SIG-M5 treated with dmso at 0.1 percent for 504 hours (cell line): ENCODE results near the gene CDK8.

ENCODE experiments used
- DNase-seq: peaks from one replicate; lab custom pipeline; 2025; ENCODE audit not compliant: unreplicated experiment; lab: John Stamatoyannopoulos, UW

Gene CDK8

DNA sequence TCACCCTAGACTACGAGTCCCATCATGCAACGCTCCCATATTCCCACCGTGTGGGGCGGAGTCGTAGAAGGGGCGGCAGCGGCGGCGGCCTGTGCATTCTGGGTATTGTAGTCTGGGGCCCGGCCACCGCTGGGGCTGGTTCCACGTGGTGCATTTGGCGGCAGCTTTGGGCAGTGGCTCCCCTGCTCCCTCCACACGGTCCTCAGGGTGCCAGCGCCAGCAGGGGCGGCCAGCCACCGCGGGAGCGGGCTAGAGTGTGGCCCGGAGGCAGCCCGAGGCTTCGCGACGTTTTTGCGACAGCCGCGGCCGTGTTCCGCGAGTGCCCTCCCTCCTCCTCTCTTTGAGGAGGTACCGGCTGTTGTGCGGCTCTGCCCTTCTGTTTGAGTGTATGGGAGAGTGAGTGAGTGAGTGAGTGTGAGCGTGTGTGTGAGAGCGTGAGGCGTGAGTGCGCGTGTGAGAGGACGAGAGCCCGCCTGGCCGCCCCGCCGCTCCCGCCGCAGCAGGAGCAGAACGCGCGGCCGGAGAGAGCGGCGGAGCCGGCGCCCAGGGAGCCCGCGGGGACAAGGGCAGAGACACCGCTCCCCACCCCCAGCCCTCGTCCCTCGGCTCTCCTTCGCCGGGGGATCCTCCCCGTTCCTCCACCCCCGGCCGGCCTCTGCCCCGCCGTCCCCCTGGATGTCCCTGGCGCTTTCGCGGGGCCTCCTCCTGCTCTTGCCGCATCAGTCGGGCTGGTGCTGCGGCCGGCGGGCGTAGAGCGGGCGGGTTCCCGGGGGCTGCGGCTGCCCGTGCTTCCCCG is at the start of gene CDK8:
Gene CDK8, plus strand, starts transcription at position 343 of the 796 bp plus-strand sequence. CDS start 513 bp downstream, outside the sequence.
- peak; percentile 94 for DNase-seq

DNA sequence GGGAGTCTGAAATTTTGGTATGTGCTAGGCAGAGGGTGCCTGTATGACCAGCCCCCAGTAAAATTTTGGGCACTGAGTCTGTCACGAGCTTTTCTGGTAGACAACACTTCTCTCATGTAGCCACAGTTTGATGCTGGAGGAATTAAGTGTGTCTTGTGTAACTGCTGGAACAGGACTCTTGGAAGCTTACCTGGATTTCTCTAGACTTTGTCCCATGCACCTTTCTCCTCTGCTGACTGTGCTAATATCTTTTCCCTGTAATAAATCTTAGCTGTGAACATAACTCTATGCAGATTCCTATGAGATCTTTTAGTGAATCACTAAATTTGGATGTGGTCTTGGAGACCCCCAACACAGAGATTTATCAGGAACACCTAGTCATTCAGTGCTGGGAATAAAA is 45.6 kb upstream of the CDK8 start:
- no peak for DNase-seq

DNA sequence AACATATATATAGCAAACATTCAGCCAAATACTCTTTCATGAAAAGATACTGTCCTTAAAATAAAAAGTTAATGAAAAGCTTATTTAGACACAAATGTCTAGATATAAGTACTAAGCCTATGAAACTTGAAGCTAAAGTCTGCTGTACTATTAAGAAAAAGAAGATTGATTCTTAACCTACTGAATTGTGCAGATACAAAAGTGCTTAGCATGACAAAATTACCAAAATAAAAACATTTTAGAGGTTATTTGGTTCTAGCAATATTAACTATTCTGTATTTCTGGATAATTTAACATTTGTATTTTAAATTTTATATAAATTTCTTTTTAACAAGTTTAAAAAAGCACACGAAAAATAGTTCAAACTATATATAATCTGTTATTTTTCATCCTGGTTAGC is 40.6 kb upstream of the CDK8 start:
- DNase-seq, result no peak

DNA sequence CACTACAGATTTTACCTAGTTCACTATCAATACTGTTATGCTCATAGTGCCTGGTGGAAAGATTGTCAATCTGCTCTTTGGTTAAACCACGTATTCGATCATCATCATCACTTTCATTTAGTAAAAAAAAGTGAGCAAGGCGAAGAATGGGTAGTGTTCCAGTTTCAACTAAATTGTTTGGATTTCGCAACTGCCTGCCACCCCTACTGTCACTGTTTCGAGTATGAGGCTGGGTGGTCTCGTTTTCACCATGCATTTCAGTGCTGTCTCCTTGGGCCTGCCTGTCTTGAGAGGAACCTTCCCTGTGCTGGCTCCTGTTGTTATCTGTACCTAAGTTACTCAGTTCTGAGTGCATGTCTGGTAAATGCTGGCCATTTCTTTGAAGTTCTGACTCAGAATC is 39.9 kb upstream of the CDK8 start:
- DNase-seq, result no peak

DNA sequence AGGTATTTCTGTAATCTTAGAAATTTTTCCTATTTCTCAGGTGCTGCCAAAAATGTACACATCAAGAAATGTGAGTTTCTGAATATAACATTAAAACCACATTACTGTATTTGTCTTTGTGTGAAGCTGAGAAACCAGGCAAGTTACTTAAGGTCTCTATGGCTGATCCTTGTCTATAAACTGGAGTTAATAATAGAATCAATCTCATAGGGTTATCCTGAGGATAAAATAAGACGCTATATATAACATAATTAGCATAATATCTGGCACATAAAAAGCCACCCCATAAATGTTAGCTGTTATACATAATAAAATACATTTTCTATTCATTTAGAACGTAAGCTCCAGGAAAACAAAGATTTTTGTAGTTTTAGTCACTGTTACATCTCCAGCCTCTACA is 37.9 kb upstream of the CDK8 start:
- no peak for DNase-seq

DNA sequence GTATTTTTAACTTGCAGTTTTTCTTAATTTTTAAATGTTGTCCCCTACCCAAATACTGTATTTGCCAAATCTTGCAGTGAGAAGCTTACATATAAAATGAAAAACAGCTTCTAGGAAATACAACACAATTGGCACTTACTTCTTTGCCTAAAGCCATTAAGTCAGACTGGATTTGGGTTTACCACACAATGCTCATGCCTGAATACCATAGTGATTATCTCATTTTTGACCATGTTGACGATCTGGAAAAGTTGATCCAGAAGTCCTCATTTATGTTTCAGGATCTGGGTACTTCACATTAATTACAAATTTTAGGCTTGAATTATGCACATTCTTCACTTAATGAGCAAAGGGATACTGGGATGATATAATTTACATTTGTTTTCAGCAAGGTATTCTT is 34.2 kb upstream of the CDK8 start:
- no peak for DNase-seq

DNA sequence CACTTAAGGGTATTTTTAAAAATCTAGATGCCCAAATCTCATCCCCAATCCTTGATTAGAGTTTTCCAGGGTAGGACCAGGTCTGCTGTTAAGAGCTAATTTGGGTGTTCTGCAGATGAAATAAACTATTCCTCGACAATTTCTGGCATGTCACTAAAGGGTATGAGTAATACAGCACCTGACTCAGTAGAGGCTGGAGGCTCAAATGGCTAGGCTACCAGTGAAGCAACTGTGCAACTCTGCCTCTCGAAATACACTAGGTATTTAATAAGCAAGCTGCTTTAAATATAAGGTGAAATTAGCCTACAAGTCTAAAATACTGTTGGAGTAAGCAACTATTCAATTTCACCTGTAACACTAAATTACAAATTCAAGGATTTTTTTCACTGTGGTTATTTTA is 33.4 kb upstream of the CDK8 start:
- peak; percentile 13 for DNase-seq

DNA sequence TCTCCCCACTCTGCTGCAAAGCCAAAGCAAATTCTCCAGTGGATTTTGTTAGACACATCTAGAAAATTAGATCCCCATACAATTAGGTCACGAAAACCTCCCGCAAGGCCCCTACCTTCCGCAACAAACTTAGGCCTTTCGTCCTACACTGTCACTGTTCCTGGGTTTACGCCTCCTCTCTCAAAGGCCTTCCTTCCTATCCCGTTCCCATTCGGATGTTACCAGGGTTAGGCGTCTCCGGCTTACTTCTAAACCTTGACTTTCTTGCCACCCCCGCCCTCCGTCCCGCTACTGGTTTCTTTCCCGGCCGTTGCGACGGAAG is 32.6 kb upstream of the CDK8 start:
- DNase-seq, result peak; percentile 88

DNA sequence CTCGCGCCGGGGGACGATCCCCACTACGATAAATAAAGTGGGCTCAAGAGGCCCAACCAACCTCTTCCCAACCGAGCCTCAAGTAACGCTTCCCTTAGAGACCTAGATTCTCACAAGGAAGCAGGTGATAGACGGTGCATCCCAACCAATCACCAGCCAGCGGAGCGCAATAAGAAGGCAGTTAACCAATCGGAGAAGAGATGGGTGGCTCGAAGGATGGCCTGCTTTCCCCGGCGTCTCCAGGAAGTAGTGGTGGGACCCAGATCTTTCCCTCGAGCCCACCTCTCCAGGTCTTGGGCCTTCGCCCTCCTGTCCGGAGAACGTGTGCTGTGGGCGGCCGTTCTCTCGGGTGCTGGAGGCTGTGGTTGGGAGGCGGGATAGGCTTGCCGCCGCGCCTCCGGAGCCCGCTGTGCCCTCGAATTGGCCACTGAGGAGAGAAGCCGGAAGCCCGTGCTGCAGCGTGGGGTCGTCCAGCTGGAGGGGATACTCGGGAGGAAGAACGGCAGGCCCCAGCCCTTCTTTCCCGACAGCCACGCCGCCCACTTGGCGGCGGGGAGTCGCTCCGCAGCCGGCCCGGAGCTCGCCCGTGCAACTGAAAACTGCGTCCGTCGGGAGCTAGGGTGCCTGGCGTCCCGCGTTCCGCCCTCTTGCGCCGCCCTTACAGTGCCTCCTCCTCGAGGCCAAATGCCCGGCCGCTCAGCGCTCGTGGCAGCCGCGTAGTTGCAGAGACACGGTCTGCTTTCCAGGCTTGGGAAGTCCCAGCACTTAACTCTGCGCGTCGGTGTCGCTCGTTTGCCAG is 32.0 kb upstream of the CDK8 start, which contains the start of gene RNF6:
Gene RNF6, minus strand, starts transcription at position 594 of the 799 bp plus-strand sequence. CDS start 2,665 bp downstream, outside the sequence.
- DNase-seq, result peak; percentile 99

DNA sequence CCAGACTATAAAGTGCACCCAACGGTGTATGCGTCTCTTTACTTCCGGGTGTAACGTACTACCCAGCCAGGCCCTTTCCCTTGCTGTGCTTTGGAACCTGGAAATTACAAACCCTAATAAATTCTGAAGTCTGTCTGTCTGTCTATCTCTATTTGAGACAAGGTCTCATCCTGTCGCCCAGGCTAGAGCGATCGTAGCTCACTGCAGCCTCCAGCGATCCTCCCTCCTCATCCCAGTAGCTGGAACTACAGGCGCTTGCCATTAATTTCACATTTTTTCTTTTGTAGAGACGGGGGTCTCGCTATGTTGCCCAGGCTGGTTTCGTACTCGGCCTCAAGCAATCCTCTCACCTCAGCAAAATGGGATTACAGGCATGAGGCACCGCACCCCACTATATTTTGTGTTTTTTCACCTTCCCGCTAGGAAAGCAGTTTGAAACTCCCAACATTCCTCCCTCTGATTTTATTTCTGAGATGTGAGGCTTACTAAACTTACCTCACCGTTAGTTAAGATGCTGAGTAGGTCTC is 31.3 kb upstream of the CDK8 start:
- DNase-seq, result peak; percentile 79

DNA sequence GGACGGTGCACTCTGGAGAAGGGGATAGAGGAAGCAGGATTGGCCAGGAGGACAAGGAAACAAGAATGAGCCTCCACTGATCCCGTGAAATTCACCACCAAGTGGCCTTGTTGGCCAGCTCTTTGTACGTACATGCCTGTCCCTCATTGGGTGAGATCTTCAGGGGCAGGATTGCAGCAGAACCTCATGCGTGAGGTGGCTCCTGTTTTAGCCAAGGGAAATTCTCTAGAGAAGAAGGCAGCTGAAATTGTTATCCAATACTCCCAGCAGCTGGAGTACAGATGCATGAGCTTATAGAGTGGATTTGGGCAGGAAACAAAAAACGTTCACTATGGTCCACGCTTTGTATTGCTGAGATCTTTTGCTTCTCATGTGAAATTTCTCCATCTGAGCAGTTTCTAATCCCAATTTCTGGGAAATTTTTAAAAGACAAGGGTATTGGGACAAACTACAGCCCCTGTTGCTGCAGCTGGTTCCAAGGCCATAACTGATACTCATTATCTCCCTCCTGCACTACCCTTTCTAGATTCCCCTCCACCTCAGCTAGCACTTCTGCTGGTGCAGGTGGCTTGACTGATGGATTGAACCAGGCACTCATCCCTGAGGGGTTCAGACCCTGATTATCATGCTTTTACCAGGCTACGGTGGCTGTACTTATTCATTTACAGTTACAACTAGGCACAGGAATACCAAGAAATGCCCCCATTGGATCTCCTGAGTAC is 27.9 kb upstream of the CDK8 start:
- no peak for DNase-seq

DNA sequence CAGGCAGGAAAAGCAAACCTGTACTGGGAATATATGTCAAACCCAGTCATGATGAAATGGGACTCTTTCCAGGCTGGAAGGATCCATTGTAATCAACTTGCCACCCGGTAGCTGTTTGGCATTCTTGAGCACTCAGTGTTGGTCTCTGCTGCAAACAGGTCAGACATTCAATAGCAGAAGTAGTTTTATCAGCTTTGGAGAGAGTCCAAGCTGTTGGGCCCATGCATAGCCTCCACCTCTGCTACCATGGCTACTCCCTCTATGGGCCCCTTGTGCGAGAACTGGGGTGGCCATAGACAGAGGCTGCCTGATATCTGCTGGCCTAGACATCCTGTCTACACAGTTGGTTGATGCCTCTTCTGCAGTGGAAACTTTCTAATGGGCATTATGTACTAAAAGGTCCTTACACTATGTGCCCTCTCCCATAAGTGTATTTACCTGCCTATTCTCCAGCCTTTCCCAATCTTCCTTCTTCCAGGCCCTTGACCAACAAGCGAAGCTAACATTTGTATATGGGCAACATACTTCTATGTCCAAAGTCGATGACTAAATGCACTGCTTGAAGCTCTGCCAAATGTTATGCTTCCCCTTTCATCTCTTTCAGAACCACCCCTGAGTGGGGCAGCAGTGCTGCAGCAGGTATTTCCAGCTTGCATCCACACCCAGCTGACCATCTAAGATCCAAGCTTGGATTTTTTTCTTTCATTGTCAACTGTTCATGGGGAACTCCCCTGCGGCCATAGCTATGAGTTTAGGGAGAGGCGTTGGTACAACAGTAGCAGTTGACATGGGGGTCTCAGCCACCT is 26.6 kb upstream of the CDK8 start:
- no peak for DNase-seq

DNA sequence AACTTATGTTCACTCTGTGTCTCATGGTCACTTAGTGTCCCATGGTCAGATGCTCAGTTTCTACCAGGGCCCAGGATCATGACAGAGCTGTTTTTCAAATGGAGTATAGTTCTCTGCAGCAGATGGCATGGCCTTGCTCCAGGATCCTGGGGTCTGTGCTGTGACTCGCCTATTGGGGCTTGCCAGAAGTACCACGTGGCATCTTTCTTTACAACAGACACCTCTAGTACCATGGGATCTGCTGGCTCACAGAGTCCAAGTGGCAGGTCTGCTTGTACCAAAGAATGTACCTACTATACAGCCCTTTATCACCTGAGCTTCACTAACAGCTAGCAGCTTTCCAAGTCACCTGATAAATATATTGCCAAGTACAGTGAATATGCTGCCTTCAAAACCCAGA is 25.8 kb upstream of the CDK8 start:
- no peak for DNase-seq

DNA sequence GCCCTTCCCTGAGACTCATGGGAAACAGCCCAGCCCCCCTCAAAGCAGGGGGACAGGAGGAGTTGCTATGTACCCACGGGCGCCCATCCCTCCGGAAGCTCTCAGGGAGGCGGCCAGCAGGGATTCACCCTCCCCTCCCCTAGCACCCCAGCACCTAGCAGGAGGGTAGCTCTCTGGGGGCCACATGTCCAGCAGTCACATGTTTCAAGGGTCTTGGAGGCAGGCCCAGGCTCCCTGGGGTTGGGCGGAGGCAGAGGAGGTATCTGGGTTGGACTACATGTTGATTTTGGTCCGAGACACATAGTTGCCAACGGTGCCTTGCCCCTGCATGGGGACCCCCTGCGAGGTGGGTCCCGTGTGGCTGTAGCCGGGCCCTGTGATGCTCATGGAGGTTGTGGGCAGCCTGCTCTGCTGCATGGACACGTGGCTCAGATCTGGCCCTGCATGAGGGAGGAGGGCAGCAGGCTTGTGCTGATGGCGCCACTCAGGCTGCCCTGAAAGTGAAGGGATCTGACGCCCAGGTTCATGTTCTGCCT is 24.8 kb upstream of the CDK8 start:
- no peak for DNase-seq

DNA sequence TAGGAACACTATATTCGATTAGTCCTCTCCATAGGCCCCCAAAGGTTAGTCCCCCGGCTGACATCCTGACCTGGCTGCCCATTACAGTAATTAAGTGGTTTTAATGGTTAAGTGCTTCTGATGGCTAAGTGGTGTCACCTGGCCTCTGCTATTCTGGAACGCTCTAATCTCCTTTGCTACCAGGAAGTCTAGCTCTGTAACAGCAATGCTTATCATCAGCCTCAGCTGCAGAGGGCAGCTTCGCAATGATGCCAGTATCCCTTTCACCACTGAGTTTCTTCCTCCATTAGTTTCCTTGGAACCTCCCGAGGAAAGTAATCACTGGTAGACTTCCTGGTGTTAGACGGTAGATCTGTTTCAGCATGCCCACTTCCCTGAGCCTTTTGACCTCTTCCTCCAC is 23.2 kb upstream of the CDK8 start:
- no peak for DNase-seq

DNA sequence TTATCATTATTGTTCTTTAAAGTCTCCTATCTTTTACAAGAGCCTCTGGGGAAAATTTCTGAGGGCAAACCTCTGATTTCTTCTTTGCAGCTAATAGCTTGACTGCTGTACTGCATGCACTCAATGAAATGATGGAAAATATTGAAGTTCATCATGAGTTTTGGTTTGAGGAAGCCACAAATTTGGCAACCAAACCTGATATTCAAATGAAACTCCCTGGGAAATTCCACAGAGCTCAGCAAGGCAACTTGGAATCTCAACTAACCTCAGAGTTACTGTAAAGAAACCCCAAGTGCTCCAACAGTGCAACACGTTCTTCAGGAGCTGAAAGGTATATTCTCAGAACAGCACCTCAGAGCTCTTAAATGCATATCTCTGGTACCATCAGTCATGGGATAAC is 17.6 kb upstream of the CDK8 start:
- no peak for DNase-seq

DNA sequence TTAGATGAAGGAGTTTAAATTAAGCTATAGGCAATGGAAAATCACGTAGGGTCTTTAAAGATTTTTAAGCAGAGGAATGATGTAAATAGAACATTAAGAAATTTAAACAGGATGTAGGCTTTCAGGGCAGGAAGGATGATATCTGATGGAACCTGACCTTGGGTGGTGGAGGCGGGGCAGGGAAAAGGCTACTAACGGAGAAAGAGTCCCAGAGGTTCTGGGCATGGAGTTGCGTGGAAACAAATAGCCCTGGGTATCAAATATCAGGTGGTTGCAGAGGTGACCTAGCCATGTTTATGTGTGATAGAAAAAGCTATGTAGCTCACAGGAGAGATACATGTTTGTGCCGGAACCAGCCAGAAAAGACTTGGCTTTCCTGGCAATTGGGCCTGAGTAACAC is 7.8 kb upstream of the CDK8 start:
- DNase-seq, result no peak

DNA sequence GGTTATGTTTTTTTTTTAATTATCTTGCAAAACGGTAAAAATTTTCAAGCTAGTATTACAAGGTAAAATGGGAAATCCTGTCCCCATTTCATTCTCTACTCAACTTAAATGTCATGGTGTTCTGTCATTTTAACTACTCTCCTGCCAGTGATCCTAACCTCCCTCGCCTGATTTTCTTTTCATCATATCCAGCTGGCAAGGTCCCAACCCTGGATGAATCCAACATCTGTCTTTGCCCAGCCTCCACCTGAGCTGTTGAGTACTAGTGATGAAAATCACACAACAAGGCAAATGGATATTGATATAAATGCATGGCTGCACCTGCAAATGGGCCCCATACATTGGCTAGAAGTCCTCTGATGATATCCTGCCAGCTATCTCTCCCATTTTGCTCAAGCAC is 6.9 kb upstream of the CDK8 start:
- DNase-seq, result no peak

DNA sequence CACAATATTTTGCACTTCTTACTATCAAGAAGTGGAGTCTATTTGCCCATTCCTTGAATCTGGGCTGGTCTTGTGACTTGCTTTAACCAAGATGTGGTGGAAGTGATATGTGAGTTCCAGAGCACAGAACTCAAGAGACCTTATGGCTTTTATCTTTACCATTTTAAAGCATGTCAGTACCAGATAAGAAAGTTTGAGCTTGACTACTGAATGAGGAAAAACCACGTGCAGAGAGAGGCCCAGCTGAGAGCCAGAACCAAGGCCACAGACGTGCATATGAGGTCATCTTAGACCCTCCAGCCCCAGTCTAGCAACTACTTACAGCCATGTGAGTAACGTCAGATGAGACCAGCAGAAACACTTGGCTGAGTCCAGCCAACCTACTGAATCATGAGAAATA is 6.3 kb upstream of the CDK8 start:
- no peak for DNase-seq

DNA sequence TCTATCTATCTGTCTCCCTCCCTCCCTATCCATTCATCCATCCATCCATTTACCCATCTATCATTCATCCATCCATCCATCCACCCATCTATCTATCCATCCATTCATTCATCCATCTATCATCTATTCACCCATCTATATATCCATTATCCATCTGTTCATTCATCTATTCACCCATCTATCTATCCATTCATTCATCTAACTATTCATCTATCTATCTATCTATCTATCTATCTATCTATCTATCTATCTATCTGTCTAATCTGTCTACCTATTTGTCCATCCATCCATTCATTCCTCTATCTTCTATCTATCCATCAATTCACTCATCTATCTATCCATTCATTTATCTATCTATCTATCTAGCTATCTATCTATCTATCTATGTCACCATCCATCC is 4.4 kb upstream of the CDK8 start:
- DNase-seq, result no peak
